Activated T-helper 1 cell treated with Interleukin-2 at 50 U/mL for 16 hours (primary cell): ENCODE measurements around the gene GRAMD2B.
A peak's percentile ranks its signal among the peaks of the same experiment; 100 is the strongest.
"Not testable (repeated sequence)": the region's sequence is repeated elsewhere in the genome, so short reads cannot be mapped to it uniquely, and the experiment has no call there.

ENCODE experiments used
- DNase-seq: peaks from one replicate; pipeline ENCODE4 v3.0.0-alpha.2; 2020; ENCODE audit warnings: low read depth

GRAMD2B gene

DNA sequence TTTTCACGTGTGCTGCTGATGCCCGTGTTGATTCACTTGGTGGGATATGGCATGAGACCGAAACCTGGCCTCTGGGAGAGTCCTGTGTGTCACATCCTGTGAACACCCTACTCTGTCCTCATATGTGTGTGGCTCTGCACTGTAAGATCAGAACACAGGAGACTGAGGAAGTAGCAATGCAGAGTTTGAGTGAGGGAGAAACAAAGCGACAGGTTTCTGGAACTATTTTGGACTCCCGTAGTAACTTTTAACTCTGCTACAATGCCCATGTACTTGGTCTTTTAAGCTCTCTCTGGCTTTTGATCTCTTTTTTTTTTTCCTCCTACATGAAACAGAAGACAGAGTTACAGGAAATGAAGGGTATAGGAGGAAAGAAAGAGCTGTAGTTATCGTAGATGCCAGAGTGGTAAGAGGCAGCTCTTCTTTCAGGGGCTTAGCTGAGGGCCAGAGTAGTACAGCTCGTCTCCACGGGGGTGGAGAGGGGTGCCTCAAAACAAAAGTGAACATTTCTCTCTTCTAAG, 26.6 kb downstream of the GRAMD2B start:
- peak; percentile 28 for DNase-seq

DNA sequence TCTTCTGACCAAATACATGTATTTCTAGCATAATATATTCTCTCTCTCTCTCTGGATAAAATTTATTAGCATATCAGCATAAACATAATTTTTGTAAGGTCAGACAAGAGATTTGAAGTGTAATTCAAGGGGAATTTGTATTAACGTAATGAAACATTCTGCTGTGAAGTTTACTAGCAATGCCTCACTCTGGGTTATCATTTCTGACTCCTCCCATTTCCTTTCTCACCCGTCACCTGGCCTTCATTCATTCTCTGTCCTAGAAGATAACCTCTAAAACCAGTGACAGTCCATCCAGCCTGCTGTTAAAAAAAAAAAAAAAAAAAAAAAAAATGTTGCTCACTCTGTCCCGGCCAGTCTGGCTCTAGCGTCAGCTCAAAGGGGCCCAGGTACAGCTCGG, 27.1 kb downstream of the GRAMD2B start:
- DNase-seq, result no peak

DNA sequence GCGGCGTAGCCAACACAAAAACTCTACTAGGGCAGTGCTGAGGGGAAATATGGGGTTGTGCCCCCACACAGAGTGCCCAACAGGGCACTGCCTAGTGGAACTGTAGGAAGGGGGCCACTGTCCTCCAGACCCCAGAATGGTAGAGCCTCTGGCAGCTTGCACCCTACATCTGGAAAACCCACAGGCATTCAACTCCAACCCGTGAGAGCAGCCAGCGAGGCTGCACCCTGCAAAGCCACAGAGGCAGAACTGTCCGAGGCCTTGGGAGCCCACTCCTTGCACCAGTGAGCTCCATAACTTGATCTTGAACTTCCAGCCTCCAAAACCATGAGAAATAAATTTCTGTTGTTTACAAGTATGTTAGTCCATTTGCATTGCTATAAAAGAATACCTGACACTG, 27.7 kb downstream of the GRAMD2B start:
- no peak for DNase-seq

DNA sequence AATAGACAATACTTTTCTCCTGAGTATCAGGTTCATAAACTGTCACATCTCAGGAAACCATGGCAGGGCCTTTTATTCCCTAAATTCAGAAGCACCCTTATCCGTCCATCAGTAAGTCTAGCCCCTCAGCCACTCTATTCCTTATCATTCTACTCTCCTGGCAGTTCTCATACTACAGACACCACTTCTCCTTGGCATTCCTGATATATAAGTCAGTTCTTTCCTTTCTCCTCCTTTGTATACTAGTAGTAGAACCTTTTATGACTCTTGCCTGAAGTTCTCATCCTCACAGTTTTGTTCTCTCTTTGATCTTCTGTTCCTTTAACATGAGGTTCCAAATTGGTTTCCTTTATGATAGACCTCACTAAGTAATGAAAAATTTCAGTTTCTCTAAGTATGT, 29.3 kb downstream of the GRAMD2B start:
- no peak for DNase-seq

DNA sequence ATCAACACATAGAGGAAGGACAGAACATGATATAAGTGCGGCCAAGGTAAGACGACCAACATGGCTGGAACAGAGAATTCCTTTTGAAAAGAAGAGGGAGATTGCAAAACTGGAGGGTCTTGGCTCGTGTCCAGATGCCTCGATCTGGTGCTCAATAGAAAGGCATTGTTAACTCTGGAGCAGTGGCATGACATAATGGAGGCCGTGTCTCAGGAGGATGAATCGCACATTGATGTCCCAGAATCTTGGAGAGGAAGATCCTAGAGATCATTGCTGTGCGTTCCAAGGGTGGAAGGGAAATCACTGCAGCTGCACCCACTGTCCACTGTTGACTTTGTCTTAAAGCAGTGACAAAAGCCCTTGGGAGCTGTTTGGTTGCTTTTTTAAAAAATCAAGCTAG, 30.9 kb downstream of the GRAMD2B start:
- no peak for DNase-seq

DNA sequence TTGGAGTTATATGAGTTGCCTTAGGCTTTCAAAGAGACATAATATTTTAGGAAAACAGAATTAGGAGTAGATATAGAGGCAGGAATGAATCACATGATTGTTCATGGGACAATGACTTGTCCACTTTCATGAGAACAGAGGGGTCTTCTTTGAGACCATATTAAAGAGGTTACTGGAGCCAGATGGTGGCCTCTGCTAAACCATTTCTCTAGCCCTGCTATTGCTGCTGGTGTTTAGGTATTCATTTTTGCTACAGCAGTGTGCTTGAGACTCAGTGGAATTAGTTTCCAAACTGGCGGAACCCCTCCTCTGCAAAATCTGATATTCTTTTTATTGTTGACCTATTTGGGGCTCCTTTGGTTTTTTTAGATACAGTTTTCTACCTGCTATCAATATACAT, 31.3 kb downstream of the GRAMD2B start:
- DNase-seq, result no peak

DNA sequence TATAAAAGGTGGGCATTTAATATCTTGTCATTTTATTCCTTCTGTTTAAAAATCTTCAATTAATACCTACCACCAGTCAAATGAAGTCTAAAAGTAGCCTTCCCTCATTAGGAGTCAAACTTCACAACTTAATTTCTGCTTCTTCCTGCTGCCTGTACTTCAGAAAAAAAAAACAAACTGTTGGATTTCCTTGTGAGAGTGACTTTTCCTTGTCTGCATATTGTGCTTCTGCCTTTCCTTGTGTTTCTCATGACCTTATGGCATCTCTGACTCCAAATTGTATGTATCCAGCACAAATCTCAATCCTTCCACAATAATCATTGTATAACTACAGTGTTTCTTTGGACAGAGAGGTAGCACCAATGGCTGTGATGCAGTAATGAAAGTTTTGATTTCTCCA, 32.1 kb downstream of the GRAMD2B start:
- no peak for DNase-seq

DNA sequence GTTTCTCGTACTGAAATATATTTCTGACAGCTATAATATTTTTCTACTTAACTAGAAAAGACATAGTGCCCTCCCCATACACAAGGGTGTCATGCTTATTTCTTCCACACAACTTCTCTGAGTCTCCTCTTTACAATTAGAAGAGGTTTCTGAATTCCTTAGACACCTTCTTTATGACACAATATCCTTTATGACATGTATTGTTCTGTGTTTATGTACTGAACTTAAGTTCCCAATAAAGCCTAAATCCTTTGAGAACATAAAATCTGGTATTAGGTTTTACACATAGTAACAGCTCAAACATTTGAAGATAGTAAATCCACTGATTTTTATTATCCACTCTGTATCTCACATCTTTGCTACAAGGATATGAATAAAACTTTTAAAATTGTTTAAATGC, 32.5 kb downstream of the GRAMD2B start:
- no peak for DNase-seq

DNA sequence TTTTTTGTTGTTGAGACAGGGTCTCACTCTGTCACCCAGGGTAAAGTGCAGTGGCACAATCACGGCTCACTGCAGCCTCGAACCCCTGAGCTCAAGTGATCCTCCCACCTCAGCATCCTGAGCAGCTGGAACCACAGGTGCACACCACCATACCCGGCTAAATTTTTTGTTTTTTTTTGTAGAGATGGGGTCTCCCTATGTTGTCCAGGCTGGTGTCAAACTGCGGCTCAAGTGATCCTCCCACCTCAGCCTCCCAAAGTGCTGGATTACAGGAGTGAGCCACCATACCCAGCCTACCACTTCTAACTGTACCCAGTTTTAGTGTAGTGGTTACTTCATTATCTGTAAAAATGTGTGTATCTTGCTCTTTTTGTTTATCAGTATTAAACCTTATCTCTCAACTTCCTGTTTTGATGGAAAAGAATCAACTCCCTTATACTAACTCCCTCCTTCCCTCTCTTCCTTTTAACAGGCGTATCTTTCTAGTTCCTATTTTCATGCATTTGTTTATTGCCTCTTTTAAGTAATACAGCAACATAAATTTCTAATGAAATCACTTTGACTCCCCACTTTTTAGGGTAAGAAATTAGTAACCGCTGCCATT, 33.1 kb downstream of the GRAMD2B start:
- no peak for DNase-seq

DNA sequence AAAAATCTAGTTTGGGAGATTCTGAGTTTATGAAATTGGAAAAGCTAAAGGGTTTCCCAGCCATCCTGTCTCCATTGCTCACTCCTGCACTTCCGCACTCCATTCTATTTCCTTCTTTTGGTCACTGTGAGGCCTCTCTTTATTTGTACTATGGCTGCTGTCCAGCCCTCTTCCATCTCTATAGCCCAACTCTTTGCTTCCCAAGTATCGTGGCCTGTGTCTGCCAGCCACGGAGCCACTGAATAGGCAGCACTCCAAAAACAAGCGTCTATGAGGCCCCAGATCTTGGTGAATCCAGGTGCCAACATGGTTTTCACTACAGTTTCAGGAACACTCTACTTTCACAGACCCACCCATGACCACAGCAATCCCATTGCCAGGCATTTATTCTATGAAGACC, 37.2 kb downstream of the GRAMD2B start:
- no peak for DNase-seq

DNA sequence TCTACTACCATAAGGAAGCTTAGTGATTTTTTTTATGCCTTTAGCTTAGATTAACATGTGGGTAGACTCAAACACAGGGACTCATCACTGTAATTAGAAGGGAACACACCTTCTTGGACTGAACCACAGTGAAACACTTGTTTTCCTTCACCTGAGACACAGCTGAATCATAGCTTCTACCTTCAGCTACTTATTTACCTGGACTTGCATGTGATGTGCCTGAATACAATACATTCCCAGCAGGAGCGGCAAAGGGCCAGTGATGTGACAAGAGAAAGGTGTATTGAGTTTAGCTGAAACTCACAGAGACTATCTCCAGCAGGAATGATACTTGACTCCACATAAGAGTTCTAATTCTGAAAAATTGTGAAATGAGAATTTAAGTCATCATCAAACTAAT, 37.8 kb downstream of the GRAMD2B start:
- no peak for DNase-seq

DNA sequence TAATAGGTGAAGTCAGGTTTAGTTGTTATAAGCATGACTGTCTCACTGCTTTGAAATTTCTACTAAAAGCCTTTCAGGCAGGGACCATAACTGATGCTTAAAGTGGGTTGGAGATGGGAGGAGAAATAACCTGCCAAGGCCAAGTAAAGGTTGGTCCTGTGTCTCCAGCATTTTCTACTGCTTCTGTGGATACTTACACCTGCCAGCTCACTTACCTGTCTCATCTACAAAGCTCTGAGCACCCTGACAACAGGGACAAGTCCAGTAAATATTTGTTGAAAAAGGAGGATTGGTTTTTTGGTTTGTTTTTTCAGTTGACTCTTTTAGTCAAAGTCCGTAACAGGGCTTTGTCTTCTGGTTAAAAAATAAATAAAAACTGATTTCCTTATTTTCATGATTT, 38.6 kb downstream of the GRAMD2B start:
- no peak for DNase-seq

DNA sequence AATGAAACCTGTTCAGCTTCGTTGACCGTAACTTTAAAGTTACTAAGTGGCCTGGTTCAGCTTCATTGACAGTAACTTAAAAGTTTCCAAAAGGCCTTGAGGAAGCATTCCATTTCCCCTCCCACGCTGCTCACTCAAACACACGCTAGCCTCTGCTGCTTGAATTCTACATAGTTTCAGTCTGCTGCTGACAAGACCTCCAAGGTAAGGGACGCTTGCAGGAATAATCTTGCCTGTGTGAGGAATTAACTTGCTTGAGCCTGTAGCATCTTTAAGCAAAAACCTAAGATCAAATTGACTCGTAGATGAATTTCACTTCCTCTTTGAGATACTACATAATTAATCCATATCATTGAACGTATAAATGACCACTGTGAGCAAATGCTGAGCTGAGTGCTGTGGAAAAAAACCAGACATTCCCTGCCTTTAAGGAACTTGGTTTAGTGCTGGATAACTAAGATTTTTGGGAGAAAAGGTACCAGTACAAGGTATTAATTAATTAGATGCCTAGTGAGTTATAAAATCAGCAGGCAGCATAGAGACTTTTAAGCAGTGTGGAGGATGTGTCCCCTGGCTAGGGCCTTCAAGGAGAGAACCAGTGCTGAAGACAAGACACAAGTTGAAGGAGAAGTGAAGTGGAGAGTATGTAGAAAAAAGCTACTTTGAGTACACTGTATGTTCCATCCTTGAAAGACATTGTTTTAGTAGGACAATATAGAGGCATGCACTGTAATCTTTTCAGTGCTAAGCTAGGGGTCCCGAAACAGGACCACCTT, 39.2 kb downstream of the GRAMD2B start:
- DNase-seq, result no peak

DNA sequence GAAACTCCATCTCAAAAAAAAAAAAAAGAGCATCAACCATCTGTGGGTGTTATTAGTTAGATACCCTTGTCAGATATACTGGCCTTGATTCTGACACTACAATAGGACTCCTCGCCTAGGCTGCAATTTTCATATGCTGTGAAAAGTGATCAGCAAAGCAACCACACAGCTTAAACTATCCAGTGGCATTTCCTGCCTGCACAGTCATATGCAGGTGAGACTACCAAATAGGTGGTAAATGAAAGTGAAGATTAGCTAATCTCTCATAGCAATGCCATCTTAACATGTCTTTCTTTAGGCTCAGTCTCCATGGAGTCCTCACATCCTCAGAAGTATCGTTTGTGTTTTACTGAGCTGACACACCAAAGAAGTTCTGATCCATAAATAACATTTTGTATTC, 40.8 kb downstream of the GRAMD2B start:
- no peak for DNase-seq

DNA sequence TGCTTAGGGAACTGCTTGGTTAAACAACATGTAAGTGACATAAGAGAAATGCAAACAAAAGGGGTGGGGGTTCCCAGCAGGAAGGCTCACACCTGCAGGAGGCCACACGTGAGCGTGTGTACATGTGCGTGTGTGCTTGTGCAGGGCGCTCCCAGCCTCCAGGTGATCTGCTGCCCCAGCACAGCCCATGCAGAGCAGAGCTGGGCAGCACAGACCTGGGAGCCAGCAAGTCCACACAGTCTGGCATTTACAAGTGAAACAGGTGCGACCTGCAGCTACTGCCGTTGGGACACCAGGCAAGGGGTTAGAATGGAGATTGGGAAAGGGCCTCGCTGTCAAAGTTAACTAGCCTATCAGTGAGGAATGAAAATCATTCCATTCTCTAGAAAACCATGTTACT, 41.8 kb downstream of the GRAMD2B start:
- DNase-seq, result no peak

DNA sequence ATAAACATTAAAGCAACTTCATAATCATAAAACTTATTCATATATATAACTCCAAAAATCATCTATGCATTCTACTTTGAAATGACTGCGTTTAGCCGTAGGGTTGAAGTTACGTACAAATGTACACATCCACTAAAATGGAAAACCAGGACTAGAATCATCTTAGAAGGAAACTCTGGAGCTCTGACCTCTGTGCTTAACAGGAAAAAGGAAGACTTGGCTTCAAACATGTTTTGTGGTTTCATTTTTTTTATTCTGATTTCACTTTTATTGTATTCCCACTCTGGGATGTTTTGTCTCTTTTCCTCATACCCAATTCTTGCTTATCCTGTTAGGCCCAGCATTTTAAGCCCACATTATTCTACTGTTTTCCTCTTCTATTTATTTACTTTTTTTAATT, 44.9 kb downstream of the GRAMD2B start:
- no peak for DNase-seq

DNA sequence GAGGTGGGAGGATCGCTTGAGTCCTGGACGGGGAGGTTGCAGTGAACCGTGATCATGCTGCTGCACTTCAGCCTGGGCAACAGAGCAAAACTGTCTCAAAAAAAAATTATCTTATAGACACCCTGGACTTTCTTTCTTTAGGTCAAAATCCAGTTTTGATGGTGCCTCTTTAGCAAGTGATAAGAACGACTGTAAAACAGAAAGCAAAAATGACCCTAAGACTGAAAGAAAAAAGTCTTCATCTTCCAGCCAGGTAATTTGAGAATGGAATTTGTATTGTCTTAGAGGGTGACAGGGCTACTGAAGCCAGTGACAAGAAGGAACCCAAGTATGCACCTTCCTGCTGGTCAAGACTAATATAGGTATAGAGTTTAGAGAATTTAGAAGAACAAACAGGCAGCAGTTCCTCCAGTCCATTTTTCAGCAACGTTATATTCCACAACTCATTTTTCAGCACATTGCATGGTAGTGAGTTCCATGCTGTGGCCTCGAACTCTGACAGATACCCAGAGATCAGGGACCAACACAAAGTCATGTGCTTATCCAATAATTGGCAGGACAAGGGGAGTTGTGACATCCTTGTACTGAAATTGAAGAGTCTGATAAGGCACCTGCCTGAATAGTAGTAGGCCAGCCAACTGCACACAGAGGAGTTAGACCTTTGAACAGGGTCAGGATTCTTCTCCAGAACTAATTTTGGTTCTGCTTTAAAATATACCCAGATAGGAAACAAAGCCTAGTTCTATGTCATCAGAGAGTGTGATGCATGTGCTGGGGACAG, 46.5 kb downstream of the GRAMD2B start:
- DNase-seq, result no peak

DNA sequence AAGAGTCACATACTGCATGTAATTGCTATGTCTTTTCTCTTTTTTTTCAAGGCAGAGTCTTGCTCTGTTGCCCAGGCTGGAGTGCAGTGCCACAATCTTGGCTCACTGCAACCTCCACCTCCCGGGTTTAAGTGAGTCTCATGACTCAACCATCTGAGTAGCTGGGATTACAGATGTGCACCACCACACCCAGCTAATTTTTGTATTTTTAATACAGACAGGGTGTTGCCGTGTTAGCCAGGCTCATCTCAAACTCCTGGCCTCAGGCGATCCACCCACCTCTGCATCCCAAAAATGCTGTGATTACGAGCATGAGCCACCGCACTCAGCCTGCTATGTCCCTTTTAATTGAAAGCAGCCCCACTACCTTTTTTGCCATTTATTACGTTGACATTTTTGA, 47.3 kb downstream of the GRAMD2B start:
- DNase-seq, result not testable (repeated sequence)

DNA sequence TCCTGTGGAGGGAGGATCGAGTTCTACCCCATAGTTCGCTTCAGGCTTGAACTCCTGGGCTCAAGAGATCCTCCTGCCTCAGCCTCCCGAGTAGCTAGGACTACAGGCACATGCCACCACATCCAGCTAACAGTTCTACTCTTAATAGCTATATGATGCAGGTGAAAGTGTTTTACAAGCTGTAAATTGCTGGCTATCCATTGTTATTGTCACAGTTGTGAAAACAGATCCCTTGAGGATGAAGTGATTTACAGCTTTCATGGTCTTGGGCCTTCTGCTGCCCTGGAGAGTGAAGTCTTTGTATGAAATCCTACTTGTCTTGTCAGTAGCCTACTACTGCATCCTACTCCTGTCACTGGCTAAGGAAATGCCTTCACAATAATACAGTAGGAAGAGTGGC, 48.0 kb downstream of the GRAMD2B start:
- no peak for DNase-seq

DNA sequence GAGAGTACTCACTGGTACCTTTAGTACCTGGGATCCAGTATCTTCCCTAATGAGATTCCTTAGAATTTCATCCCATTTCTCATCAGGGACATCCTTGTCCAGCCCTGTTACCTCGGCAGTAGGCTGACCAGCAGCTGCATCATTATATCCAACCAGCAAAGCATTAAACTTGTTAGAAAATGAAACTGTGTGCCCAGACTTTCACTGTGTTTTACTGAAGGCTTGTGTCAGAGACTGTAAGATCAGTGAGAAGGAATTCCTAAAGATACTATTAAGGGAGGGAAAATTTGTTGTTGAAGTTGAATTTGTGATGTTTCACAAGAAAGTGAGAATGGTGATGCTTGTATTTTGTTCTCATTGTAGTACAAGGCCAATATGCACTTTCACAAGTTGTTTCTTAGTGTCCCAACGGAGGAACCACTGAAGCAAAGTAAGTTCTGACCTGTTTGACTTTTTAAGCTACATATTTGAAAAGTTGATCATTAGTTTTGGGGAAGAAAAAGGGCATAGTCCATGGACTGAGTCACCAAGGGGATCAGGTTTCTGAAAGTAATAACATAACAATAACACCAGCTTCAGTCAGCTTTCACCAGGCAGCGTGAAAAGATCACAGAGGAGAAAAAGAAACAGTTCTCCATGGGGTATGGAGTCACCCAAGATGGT, 48.8 kb downstream of the GRAMD2B start:
- DNase-seq, result no peak

DNA sequence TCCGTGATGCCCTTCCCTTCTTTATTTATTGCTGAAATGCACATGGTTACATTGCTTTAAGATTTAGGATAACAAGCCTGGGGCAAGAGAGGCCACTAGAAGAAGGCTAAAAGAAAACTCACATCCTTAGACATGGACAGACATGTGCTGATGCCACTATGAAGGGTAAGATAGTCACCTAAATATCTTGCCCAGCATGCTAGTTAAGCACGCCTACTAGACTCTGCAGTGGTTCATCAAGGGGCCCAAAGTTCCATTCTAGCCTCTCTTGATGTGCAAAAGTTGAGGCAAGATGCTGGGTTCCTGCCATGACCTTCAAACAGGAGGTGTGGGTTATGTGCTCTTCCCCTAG, 49.3 kb downstream of the GRAMD2B start:
- DNase-seq, result no peak

DNA sequence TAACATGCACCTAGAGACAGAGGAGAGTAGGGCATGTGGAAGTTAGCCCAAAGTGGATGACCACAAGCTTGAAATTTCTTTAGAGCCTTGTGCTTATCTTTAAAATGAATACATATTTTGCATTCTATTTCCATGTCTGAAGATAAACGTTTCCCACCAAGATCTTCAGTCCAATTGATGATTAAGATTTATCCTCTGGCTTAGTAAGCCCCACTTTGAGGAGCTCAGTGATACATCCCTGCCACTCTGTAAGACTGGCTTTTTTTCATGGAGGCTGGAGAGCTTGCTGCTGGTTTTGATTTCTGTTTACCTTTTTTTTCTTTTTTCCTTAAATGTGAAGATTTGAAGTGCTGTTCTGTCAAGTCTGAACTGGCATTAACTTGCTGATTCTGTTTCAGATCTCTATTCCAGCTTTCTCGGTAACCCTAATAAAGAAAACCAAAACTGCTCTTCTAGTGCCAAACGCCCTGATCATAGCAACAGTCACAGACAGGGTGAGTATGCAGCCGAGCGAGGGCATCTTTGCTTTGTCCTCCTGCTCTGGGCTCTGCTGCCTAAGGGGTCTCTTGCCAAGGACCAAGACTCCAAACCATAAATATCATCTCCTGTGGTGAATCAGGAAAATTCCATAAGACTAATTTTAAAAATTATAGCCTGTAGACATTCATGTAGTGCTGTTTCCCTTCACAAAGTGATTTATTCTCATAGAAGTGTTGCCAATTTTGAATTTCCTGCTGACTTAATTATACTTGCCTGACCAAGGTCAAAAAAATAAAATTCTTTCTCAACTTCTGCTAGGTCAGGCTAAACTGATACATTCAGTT, 54.3 kb downstream of the GRAMD2B start:
- DNase-seq, result no peak
